ENCODE measurements around the gene KIF26B. TPM values are rescaled to one million over a fixed set of nuclear protein-coding genes. Genes with fewer than 3 reads are reported as not detected.

Gene KIF26B
- total RNA-seq, 1 donor from 2014 or later = 2.1 TPM

DNA sequence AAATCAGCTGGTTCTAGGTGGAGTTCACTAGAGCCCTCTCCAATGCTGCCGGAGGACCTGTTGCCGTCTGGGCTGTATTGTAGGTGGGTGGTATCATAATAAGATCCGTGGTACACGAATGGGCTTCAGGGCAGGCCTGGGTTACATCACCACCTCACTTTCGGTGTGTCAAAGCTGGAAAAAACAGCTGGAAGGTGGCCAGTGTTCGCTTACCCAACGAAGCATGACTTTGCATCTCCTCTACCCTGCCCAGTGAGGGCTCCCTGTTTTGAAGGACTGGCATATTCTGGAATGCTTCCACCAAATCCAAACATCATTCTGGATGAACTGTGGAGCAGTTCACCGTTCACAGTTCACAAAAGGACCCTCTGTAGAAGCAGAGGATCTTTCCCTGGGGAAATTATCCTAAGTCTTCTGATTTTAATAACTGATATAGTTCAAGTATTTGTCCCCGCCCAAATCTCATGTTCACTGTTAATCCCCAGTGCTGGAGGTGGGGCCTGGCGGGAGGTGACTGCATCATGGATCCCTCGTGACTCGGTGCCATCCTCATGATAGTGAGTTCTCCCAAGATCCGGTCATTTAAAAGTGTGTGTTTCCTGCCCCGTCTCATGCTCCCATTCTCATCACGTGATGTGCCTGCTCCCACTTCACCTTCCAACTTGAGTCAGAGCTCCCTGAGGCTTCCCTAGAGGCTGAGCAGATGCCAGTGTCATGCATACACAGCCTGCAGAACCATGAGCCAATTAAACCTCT, 429.0 kb downstream of the KIF26B start:
- FAIRE-seq (no peak), DNase-seq (ENCODE audit: low read depth) (peak; percentile 40)
- Histone ChIP-seq H3K27me3 (ENCODE audit: control insufficient read depth, insufficient read depth, low read length) (no peaks in the 10 kb centered on the region), H3K4me3 (ENCODE audit: low read depth, low read length) (no peak overlapping the region), H3K36me3 (ENCODE audit: control insufficient read depth, insufficient read depth, low read length) (no peaks in the 10 kb centered on the region)
- TF ChIP-seq, protein P1, sequence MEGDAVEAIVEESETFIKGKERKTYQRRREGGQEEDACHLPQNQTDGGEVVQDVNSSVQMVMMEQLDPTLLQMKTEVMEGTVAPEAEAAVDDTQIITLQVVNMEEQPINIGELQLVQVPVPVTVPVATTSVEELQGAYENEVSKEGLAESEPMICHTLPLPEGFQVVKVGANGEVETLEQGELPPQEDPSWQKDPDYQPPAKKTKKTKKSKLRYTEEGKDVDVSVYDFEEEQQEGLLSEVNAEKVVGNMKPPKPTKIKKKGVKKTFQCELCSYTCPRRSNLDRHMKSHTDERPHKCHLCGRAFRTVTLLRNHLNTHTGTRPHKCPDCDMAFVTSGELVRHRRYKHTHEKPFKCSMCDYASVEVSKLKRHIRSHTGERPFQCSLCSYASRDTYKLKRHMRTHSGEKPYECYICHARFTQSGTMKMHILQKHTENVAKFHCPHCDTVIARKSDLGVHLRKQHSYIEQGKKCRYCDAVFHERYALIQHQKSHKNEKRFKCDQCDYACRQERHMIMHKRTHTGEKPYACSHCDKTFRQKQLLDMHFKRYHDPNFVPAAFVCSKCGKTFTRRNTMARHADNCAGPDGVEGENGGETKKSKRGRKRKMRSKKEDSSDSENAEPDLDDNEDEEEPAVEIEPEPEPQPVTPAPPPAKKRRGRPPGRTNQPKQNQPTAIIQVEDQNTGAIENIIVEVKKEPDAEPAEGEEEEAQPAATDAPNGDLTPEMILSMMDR (IDR thresholded peaks at IDR 0.05; ENCODE audit: insufficient read depth, low read length, severe bottlenecking) = no peak

DNA sequence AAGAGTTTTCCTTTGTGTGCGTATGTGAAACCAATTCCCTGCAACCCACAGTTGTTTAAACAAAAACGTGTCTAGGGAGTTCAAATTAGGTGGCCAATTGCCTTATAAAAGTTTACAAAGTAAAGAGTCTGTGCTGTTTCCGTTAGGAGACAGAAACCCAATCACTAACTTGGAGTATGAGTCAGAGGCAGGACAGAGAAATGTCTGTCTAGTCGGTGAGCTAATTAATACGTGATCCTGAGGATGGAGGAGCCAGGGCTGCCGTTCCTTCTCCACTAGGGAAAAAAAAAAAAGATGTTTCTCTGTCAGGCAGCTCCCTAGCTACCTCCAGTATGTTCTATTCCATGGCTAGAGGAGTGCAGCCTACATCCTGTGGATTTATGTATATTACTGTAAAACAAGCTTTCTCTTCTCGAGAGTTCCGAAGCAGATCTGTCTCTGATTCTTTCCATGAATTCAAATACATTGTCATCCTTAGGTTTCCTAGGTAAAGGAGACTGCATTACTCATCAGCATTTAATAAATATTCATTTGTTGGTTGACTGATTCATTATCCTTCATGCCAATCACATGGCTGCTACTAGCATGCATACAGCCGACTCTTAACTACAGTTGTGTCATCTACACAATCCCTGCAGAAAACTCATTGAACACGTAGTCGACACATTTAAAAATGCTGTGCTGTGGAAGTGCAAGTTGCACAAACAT, 430.6 kb downstream of the KIF26B start:
- FAIRE-seq = no peak
- TF ChIP-seq, protein P1 (IDR thresholded peaks at IDR 0.05; ENCODE audit: insufficient read depth, low read length, severe bottlenecking) = no peak
- H3K36me3 ChIP-seq (ENCODE audit: control insufficient read depth, insufficient read depth, low read length) = no peaks in the 10 kb centered on the region
- H3K4me3 ChIP-seq (ENCODE audit: low read depth, low read length) = no peak overlapping the region
- no peaks in the 10 kb centered on the region for H3K27me3 ChIP-seq (ENCODE audit: control insufficient read depth, insufficient read depth, low read length)
- peak; percentile 88 for DNase-seq (ENCODE audit: low read depth)

DNA sequence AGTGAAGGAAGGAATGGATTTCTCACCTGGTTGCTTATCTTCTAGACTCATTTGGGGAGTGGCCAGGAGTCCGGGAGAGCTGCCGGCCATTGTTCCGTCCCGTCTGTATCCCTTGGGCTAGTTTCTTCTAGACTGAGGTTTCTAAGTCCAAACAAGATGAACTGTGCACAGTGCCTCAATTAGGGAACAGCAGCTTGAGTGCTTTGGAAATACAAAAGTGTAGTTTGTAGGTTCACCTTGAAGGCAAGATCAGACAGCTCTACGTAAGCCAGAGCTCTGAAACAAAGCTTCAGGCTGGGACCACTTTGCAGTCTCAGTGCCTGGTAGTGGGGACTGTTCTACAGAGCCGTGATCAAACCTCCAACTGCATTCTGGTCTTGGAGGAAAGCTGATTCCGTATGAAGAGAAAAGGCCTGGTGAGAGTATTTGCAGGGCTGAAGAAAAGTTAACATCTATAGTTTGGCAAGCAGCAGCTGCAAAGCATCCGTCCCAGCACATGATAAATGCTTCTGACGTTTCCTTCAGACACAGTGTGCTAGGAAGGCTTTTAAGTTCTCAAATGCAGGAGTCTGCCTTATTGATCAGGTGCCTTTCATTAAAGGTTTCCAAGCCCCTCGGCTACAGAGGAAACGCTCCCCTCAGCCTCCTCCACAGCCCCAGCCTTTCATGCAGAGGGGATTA, 432.8 kb downstream of the KIF26B start:
- DNase-seq (ENCODE audit: low read depth) (no peak), FAIRE-seq (no peak)
- no peak overlapping the region for H3K4me3 ChIP-seq (ENCODE audit: low read depth, low read length)
- H3K36me3 ChIP-seq (ENCODE audit: control insufficient read depth, insufficient read depth, low read length) = no peaks in the 10 kb centered on the region
- TF ChIP-seq, protein P1 (IDR thresholded peaks at IDR 0.05; ENCODE audit: insufficient read depth, low read length, severe bottlenecking) = no peak
- no peaks in the 10 kb centered on the region for H3K27me3 ChIP-seq (ENCODE audit: control insufficient read depth, insufficient read depth, low read length)

DNA sequence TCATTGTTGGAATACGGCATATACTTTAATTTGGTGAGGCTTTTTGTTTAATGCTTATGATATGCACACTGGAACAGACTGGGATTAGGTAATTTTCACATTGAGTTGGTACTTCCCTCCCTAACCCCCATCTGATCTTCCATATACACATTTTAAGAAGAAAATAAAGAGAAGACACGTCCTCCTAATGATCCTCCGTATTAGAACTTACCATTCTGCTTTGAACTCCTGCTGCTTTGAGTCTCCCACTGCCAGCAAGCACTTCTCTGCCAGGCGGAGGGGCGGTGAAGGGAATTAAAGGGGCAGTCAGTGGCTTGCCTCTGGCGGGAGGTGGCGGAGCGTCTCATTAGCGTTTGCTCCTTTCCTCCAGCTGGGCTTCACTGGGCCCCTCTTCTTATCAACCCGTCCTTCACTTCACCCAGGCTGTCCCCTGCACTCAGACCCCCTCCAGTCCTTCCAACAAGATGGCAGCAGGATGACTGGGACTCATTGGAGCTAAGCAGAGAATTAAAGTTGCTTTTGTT, 433.4 kb downstream of the KIF26B start:
- FAIRE-seq (no peak), DNase-seq (ENCODE audit: low read depth) (no peak)
- no peak overlapping the region for H3K4me3 ChIP-seq (ENCODE audit: low read depth, low read length)
- no peaks in the 10 kb centered on the region for H3K27me3 ChIP-seq (ENCODE audit: control insufficient read depth, insufficient read depth, low read length)
- TF ChIP-seq, protein P1 (IDR thresholded peaks at IDR 0.05; ENCODE audit: insufficient read depth, low read length, severe bottlenecking) = no peak
- H3K36me3 ChIP-seq (ENCODE audit: control insufficient read depth, insufficient read depth, low read length) = no peaks in the 10 kb centered on the region

DNA sequence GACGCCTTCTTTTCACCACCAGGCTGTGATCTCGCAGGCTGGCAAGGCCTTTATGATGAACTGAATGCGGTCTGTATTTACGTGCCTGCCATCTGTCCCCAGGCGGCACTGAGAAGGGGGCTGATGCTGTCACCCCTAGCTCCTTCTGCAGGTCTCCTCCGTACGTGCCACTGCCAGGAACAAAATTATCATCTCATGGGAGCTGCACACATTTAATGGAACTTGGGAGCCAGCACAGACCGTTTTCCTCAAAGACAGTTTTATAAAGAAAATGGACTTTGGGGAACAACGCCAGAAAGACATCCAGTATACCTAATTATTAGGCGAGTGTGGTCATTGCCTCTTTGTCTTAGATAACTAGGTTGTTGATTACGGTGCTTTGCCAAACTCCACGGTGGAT, 434.5 kb downstream of the KIF26B start:
- H3K36me3 ChIP-seq (ENCODE audit: control insufficient read depth, insufficient read depth, low read length) = no peaks in the 10 kb centered on the region
- FAIRE-seq (no peak), DNase-seq (ENCODE audit: low read depth) (no peak)
- no peaks in the 10 kb centered on the region for H3K27me3 ChIP-seq (ENCODE audit: control insufficient read depth, insufficient read depth, low read length)
- H3K4me3 ChIP-seq (ENCODE audit: low read depth, low read length) = no peak overlapping the region
- TF ChIP-seq, protein P1 (IDR thresholded peaks at IDR 0.05; ENCODE audit: insufficient read depth, low read length, severe bottlenecking) = no peak

Measured in bronchial epithelial cell (primary cell).